Eye (tissue), 1 donor: Measurements from ENCODE around the gene NYAP1.
"Not testable (repeated sequence)": the region's sequence is repeated elsewhere in the genome, so short reads cannot be mapped to it uniquely, and the experiment has no call there.

Experiments used
- DNase-seq: peaks from one replicate; pipeline ENCODE4 v3.0.0-alpha.2; 2015

Gene NYAP1

DNA sequence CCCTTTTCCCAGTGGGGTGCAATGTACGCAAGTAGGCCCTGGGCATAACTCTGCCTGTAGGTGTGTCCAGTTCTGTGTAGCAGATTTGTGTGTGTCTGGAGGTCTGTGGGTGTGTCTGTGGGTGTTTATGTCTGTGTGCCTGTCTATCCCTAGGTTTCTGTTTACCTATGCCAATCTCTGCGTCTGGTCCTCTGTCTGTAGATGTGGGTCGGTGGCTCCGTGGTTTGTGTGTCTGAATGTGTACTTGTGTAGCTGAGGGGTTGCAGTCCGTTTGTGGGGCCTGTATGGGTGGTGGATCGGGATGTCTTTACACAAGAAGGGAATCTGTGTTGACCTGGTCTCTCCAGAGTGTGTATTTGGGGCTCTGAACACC is 932 bp downstream of the NYAP1 start:
- DNase-seq, result peak; percentile 14

DNA sequence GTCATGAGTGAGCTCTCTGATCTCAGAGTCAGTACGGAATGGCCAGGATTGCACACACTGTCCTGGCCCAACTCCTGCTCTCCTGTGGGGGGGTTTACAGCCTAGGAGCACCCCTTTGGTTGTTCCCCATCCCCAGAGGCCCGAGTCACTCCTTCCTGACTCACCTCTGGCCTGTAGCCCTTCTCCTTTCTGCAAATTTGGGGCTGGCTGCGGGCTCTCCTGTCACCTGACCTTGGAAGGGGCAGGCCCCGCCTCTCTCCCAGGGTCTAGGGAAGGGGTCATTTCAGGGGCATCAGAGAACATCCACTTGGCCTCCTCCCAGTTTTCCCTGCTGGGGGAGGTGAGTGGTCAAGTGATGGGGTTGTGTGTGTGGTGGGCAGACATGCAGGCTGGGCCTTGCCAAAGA is 1.7 kb downstream of the NYAP1 start:
- DNase-seq, result no peak

DNA sequence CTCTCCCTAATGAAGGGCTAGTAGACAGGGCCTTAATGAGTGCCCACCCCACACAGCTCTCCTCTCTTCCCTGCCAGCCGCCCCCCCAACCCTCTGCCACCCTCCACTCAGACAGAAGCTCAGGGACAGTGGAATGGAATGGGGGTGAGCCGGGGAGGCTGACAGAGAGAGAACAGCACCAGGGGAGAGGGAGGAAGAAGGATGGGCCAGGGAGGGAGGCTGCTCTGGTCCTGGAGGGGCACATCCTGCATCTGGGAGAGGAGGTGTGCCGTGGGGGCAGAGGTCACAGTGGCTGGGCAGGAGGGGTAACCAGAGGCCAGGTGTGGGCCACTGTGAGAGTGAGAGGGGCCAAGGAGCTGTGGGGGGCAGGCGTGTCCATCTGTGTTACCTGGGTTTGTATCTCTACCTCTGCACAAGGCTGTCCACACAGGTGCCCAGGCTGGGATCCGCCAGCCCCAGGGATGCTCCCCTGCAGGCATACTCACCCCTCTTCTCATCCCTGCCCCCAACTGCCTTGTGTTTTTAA is 2.4 kb downstream of the NYAP1 start:
- DNase-seq, result no peak

DNA sequence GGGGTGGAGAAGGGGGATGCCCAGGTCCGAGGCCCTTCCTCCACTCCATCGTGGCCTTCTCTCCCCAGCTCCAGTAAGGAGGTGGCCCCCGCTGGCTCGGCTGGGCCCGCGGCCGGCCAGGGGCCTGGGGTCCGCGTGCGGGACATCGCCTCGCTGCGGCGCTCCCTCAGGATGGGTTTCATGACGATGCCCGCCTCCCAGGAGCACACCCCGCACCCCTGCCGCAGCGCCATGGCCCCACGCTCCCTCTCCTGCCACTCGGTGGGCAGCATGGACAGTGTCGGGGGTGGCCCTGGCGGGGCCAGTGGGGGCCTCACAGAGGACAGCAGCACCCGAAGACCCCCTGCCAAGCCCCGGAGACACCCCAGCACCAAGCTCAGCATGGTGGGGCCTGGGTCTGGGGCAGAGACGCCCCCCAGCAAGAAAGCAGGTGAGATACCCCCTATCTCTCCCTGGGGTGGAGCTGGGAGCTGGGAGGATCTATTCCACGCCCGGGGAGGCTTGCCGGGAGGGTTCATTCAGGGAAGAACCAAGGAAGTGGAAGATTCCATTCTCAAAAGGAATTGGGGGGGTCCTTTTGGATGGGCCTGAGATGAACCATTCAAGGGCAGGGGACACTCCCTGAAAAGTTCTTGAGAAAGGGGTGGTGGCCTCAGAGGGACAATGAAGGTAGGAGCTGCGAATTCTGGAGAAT is 3.2 kb downstream of the NYAP1 start:
- DNase-seq, result peak; percentile 78

DNA sequence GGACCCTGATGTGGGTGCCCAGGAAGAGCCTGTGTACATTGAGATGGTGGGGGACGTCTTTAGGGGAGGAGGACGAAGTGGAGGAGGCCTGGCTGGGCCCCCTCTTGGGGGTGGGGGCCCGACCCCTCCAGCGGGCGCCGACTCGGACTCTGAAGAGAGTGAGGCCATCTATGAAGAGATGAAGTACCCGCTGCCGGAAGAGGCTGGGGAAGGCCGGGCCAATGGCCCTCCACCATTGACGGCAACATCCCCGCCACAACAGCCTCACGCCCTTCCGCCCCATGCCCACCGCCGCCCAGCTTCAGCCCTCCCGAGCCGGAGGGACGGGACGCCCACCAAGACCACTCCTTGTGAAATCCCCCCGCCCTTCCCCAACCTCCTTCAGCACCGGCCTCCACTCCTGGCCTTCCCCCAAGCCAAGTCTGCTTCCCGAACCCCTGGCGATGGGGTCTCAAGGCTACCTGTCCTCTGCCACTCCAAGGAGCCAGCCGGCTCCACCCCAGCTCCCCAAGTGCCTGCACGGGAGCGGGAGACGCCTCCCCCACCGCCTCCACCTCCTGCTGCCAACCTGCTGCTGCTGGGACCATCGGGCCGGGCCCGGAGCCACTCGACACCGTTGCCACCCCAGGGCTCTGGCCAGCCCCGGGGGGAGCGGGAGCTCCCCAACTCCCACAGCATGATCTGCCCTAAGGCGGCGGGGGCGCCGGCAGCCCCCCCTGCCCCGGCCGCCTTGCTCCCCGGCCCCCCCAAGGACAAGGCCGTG is 4.8 kb downstream of the NYAP1 start:
- no peak for DNase-seq

DNA sequence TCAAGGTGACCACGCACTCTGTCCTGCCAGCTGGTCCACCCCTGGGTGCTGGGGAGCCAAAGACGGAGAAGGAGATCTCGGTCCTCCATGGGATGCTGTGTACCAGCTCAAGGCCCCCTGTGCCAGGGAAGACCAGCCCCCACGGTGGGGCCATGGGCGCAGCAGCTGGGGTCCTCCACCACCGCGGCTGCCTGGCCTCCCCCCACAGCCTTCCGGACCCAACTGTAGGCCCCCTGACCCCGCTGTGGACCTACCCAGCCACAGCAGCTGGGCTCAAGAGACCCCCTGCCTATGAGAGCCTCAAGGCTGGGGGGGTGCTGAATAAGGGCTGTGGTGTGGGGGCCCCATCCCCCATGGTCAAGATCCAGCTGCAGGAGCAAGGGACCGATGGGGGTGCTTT is 5.4 kb downstream of the NYAP1 start:
- no peak for DNase-seq

DNA sequence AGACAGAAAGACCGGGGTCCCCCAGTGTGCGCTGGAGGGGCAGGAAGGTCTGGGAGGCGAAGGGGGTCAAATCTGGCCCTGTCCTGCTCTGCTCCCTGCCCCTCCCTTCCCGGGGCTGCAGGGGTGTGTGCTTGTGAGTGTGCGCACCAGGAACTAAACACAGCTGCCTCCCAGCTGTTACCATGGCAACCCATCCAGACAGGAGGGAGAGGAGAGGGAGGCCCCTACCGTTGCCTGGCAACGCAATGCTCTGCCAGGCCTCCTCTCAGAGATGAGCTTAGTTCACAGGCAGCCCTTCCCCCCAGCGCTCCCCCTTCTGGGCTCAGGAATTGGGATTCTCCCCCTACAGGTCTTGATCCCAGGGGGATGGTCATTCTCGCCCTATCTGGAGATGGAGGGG is 6.1 kb downstream of the NYAP1 start:
- DNase-seq, result peak; percentile 99

DNA sequence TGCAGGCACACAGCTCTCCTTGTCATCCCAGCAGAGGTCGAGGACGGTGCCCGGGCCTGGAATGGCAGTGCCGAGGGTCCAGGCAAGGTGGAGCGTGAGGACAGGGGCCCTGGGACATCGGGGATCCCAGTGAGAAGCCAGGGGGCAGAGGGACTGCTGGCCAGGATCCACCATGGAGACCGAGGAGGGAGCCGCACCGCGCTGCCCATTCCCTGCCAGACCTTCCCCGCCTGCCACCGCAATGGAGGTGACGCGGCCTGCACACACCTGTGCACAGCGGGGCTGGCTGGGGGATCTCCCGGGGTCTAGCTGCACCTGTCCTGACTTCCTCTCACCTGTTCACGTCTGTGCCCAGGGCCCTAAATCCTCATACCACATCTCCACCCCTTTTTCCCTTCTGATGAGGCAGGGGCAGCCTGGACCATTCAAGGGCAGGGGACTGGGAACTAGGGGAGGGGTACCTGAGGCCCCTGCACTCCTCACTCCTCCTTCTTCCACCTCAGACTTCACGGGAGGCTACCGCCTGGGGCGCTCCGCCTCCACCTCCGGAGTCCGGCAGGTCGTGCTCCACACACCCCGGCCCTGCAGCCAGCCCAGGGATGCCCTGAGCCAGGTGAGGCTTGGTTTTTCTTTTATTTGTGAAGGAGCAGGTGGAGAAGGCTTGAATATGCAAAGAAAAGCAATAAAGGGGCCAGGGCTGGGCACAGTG is 6.9 kb downstream of the NYAP1 start:
- no peak for DNase-seq

DNA sequence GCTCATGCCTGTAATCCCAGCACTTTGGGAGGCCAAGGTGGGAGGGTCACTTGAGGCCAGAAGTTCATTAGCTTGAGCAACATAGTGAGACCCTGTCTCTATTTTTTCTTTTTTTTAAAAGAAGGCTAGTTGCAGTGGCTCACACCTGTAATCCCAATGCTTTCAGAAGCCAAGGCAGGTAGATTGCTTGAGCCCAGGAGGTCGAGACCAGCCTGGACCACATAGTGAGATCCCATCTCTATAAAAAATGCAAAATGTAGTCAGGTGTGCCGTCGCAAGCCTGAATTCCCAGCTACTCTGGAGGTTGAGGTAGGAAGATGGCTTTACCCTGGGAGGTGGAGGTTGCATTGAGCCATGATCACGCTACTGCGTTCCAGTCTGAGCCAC is 7.5 kb downstream of the NYAP1 start:
- DNase-seq, result no peak

DNA sequence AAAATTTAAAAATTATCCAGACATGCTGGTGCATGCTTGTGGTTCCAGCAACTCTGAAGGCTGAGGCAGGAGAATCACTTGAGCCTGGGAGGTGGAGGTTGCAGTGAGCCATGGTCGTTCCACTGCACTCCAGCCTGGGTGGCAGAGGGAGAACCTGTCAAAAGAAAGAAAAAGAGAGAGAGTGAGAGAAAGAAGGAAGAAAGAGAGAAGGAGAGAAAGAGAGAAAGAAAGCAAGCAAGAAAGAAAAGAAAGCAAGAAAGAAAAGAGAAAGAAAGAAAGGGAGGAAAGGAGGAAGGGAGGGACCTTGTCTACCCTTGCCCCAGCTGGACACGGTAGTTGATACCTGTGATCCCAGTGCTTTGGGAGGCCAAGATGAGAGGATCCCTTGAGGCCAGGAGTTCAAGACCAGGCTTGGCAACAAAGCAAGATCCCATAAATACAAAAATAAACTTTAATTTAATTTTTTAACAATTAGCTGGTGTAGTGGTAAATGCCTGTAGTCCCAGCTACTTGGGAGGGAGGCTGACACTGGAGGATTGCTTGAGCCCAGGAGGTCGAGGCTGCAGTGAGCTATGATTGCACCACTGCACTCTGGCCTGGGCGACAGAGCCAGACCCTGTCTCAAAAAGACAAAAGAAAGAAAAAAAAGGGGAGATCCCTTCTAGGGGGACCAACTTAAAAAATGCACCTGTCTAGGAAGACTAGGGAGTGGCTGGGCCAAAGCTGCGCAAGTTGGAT is 9.2 kb downstream of the NYAP1 start:
- no peak for DNase-seq

DNA sequence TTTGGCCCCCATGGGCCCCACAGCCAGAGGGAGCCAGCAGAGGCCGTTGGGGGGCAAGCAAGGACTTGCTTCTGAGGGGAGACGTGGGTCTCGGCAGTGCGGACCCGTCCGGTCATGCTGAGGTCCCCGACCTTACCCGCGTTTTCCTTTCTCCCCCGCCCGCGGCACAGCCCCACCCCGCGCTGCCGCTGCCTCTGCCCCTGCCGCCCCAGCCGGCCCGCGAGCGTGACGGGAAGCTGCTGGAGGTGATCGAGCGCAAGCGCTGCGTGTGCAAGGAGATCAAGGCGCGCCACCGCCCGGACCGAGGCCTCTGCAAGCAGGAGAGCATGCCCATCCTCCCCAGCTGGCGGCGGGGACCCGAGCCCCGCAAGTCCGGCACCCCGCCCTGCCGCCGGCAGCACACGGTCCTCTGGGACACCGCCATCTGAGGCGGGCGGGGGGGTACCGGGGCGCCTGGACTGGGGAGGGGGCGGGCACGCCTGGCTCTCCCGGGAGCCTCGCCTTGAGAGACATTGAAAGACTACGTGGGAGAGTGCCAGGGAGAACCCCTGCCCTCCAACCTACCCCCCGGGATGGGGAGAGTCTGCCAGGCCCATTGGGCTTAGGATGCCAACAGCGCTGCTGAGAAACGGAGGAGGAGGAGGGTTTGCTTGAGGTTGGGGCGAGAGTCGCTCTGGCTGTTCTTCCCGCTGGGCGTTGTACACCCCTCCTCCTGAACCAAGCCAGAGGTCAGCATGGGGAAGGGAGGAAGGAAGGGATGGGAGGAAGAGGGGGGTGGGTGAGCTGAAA is 9.9 kb downstream of the NYAP1 start:
- peak; percentile 69 for DNase-seq

DNA sequence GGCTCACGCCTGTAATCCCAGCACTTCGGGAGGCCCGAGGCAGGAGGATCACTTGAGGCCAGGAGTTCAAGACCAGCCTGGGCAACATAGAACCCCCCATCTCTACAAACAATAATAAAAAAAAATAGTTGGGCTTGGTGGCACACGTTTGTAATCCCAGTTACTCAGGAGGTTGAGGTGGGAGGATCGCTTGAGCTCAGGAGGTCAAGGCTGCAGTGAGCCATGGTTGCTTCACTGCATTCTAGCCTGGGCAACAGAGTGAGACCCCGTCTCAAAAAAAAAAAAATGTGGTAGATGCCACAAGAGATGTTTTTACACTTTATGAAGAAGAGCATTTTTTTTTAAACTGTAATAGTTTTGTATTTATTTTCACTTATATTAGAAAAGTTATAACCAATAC is 12.8 kb downstream of the NYAP1 start:
- DNase-seq, result no peak

DNA sequence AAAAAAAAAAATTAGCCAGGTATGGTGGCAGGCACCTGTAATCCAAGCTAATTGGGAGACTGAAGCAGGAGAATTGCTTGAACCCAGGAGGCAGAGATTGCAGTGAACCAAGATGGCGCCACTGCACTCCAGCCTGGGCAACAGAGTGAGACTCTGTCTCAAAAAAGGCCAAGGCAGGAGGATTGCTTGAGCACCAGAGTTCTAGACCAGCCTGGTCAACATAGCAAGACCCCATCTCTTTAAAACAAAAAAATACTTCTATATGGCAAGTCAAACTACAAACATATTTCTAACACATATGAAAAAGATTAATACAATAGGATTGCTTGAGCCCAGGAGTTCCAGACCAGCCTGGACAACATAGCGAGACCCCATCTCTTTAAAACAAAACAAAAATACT is 17.0 kb downstream of the NYAP1 start:
- not testable (repeated sequence) for DNase-seq

DNA sequence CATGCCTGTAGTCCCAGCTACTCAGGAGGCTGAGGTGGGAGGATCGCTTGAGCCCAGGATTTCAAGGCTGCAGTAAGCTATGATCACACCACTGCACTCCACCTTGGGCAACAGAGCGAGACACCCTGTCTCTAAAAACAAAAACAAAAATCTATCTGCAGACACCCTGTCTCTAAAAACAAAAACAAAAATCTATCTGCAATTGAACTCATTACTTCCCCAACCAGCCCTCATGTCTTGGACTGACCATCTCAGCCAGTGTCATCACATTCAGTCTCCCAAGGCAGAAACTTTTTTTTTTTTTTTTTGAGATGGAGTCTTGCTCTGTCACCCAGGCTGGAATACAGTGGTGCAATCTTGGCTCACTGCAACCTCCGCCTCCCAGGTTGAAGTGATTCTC is 20.3 kb downstream of the NYAP1 start:
- not testable (repeated sequence) for DNase-seq

DNA sequence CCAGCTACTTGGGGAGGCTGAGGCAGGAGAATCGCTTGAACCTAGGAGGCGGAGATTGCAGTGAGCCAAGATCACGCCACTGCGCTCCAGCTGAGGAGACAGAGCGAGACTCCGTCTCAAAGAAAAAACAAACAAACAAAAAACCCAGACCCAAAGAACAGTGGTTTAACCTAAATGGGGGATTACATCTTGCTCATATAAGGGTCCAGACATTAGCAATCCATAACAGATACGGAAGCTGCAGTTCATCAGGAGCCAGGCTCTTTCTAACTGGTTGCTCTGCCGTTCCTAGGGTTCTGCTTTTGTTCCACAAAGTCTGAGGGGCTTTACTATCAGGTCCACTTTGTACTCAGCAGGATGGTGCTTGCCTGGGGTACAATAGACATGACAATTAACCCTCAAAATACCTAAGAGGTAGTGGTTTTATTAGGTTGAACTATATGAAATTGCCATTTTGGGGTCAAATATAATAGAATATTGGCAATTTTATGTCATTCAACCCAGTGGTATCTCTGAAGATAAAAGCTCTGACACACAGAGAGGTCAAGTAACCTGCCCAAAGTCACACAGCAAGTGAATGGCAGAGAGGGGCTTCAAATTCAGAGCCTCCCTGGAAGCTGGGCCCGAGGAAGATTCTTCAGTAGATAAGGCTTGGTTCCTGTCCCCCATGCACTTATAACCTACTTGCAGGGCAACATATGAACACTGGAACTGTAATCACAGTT is 21.3 kb downstream of the NYAP1 start:
- DNase-seq, result no peak

DNA sequence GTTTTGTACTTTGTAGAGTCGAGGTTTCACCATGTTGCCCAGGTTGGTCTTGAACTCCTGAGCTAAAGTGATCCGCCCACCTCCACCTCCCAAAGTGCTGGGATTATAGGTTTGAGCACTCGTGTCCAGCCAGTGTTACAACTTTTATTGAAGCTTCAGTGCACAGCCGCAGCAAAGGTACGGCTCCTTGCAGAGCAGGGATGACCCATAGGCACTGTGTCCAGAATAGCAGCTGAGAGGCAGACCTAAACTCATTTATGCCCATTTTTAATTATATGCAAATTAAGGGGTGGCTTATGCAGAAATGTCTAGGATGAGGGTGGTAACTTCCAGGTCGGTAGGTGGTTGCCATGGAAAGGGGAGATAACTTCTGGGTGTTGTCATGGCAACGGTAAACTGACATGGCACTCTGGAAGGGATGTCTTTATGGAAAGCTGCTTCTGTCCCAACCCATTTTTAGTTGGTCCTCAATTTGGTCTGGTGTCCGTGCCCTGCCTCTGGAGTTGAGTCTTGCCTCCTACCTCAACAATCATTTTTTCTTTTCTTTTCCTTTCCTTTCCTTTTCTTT is 22.7 kb downstream of the NYAP1 start:
- no peak for DNase-seq

DNA sequence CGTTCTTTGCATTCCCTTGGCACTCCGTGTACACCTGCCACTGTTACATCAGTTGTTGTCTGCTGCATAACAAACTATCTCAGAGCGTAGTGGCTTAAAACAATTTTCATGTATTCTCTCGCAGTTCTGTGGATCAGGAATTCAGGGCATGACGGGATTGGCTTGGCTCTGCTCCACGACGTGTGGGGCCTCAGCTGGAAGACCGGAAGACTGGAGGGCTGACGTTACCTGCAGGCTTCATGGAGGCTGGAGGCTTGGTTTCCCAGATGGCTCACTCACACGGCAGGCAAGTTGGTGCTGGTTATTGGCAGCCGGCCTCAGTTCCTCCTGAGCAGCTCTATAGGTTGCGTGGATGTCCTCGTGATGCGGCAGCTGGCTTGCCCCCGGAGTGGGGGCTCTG is 25.5 kb downstream of the NYAP1 start:
- DNase-seq, result peak; percentile 45

DNA sequence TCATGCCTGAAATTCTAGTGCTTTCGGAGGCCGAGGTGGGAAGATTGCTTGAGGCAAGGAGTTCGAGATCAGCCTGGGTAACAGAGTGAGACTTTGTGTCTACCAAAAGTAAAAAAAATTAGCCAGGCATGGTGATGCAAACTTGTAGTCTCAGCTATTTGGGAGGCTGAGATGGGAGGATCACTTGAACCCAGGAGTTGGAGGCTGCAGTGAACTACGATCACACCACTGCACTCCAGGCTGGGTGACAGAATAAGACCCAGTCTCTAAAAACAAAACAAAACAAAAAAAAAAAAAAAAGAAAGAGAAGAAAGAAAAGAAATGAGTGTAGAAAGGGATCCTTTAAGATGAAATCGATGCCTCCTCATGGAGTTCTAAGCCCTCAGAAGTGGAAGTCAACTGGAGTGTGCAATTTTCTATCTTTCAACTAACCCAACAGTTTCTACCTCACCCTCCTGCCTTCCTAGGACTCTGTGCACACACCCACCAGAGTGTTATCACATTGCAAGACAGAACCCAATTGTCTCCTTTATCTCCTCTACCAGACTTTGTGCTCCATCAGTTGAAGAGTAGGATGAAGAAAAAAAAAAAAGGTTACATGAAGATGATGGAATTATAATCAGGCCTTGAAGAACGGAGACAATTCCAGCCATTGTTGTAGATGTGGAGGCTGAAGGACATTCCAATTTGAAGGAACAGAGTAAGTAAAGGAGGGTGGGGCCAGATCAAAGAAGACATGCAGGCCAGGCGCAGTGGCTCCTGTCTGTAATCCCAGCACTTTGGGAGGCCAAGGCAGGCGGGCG is 26.9 kb downstream of the NYAP1 start:
- no peak for DNase-seq

DNA sequence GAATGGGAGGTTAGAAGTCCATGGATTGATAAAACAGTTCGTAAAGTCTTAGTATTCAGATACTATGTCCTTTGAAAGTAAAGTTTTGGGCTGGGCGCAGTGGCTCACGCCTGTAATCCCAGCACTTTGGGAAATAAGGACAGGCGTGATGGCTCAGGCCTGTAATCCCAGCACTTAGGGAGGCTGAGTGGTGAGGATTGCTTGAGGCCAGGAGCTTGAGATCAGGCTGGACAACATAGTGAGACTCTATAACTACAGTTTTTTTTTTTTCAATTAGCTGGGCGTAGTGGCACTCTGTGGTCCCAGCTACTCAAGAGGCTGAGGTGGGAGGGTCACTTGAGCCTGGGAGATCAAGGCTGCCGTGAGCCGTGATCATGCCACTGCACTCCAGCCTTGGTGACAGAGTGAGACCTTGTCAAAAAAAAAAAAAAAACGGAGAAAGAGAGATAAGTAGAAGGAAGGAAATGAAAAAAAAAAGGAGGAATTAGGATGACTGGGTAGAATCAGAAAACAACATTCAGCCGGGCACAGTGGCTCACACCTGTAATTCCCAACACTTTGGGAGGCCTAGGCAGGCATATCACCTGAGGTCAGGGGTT is 29.6 kb downstream of the NYAP1 start:
- no peak for DNase-seq

DNA sequence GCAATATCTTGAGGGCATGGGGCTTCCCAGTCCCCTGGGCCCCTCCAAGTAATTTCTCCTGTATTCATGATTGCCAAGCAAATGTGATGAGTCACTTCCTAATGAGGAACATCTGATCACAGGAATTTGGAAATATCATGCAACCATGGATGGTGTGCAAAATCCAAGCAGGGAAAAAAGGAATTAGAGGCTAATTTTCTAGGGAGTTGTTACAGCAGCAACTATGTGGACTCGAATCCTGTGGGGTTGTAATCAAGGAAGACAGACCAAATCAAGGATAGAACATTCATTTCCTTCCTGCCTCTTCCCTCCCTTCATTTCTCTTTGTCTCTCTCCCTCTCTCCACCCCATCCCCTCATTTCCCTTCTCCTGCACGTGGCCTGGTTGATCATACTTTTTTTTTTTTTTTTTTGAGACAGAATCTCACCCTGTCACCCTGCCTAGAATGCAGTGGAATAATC is 31.4 kb downstream of the NYAP1 start:
- DNase-seq, result peak; percentile 45
